Measurements from ENCODE around the gene ZFAND6. TPM values are rescaled to one million over a fixed set of nuclear protein-coding genes. Genes with fewer than 3 reads are reported as not detected.

The ZFAND6 gene
- total RNA-seq, 1 donor from 2014 or later: 101 TPM

- CTCF ChIA-PET: no interaction called here
- H3K4me3 Mint-ChIP-seq: no peak overlapping the region
- no peaks in the 10 kb centered on the region for H3K4me1 Mint-ChIP-seq
- no peak for ATAC-seq (ENCODE audit: low read depth)
- no peaks in the 10 kb centered on the region for H3K27me3 Mint-ChIP-seq
- no peak for DNase-seq
- no peak for TF ChIP-seq CTCF (IDR thresholded peaks at IDR 0.05)
- POLR2A ChIA-PET: interaction anchor here (0.6 to 0.7 kb wide), 2 partner anchors 49 to 123 kb away, joined by 3 to 5 read pairs; no protein-coding TSS in a partner anchor
- intact Hi-C loops (cut with micrococcal nuclease): no loop called here
- H3K27ac Mint-ChIP-seq: no peak overlapping the region
- H3K9me3 Mint-ChIP-seq: no peaks in the 10 kb centered on the region
- H3K36me3 Mint-ChIP-seq (ENCODE audit: low read depth): peaks cover 28% of the 10 kb centered on the region
These were observed 81.4 kb downstream of the ZFAND6 start for GRCh38 chr15:80140909-80141308.

GRCh38 chr15:80141916-80142598 lies 82.6 kb downstream of the ZFAND6 start:
- DNase-seq (no peak), ATAC-seq (ENCODE audit: low read depth) (no peak)
- H3K4me3 Mint-ChIP-seq: no peak overlapping the region
- H3K9me3 Mint-ChIP-seq: peaks cover 3% of the 10 kb centered on the region
- intact Hi-C loops (cut with micrococcal nuclease): no loop called here
- H3K27ac Mint-ChIP-seq: no peak overlapping the region
- no peak for TF ChIP-seq CTCF (IDR thresholded peaks at IDR 0.05)
- no peaks in the 10 kb centered on the region for H3K27me3 Mint-ChIP-seq
- H3K36me3 Mint-ChIP-seq (ENCODE audit: low read depth): peaks cover 18% of the 10 kb centered on the region
- POLR2A ChIA-PET: no interaction called here
- H3K4me1 Mint-ChIP-seq: no peaks in the 10 kb centered on the region
- CTCF ChIA-PET: no interaction called here

GRCh38 chr15:80142646-80143045 lies 83.2 kb downstream of the ZFAND6 start:
- no peak overlapping the region for H3K27ac Mint-ChIP-seq
- intact Hi-C loops (cut with micrococcal nuclease): no loop called here
- POLR2A ChIA-PET: no interaction called here
- TF ChIP-seq CTCF (IDR thresholded peaks at IDR 0.05): no peak
- no peaks in the 10 kb centered on the region for H3K27me3 Mint-ChIP-seq
- no peak overlapping the region for H3K4me3 Mint-ChIP-seq
- H3K9me3 Mint-ChIP-seq: peaks cover 3% of the 10 kb centered on the region
- CTCF ChIA-PET: no interaction called here
- H3K4me1 Mint-ChIP-seq: no peaks in the 10 kb centered on the region
- ATAC-seq (ENCODE audit: low read depth) (no peak), DNase-seq (no peak)
- peaks cover 13% of the 10 kb centered on the region for H3K36me3 Mint-ChIP-seq (ENCODE audit: low read depth)

- no peak for TF ChIP-seq CTCF (IDR thresholded peaks at IDR 0.05)
- CTCF ChIA-PET: no interaction called here
- intact Hi-C loops (cut with micrococcal nuclease): loop anchor here (5.0 kb wide), 2 partner anchors 134 to 1204 kb away; partner anchors contain the start of gene CTSH
- Mint-ChIP-seq H3K9me3 (peaks cover 3% of the 10 kb centered on the region), H3K4me3 (no peak overlapping the region), H3K27me3 (no peaks in the 10 kb centered on the region), H3K36me3 (ENCODE audit: low read depth) (peaks cover 2% of the 10 kb centered on the region), H3K4me1 (peaks cover 15% of the 10 kb centered on the region), H3K27ac (no peak overlapping the region)
- no peak for DNase-seq
- no peak for ATAC-seq (ENCODE audit: low read depth)
- POLR2A ChIA-PET: interaction anchor here (1.5 kb wide), 1 partner anchor 100 kb away, joined by 3 read pairs; no protein-coding TSS in a partner anchor
These were observed 91.7 kb downstream of the ZFAND6 start for GRCh38 chr15:80151148-80151547.

- ATAC-seq (ENCODE audit: low read depth) (no peak), DNase-seq (no peak)
- intact Hi-C loops (cut with micrococcal nuclease): loop anchor here (5.0 kb wide), 2 partner anchors 134 to 1204 kb away; partner anchors contain the start of gene CTSH
- Mint-ChIP-seq H3K4me3 (peak overlapping the region; percentile 85), H3K4me1 (peaks cover 15% of the 10 kb centered on the region), H3K27me3 (no peaks in the 10 kb centered on the region), H3K9me3 (peaks cover 3% of the 10 kb centered on the region), H3K27ac (no peak overlapping the region), H3K36me3 (ENCODE audit: low read depth) (peaks cover 2% of the 10 kb centered on the region)
- TF ChIP-seq CTCF (IDR thresholded peaks at IDR 0.05): no peak
- POLR2A ChIA-PET: interaction anchor here (0.9 to 1.5 kb wide), 6 partner anchors 9 to 841 kb away, joined by 3 to 8 read pairs (median 4); partner anchors contain the start of gene TMED3
- CTCF ChIA-PET: no interaction called here
These were observed 92.1 kb downstream of the ZFAND6 start for GRCh38 chr15:80151576-80151975.
